GM18951 (cell line): Measurements from ENCODE around the gene APOA5.

Experiments used
- POLR2A ChIP-seq: IDR thresholded peaks from 4 replicates; pipeline ENCODE4 v1.6.1; 2011; ENCODE audit warnings: mild to moderate bottlenecking; ENCODE audit not compliant: insufficient read length, insufficient read depth; ENCODE audit errors: extremely low read depth
- in situ Hi-C: fragments of 300-500 bp; cut with MboI; formaldehyde crosslinking; loops from one replicate; pipeline ENCODE4 v1.12.0; 2022; ENCODE audit warnings: low sequenced_read_pairs, mixed read lengths, inconsistent platforms; ENCODE audit not compliant: unreplicated experiment

APOA5 gene

DNA sequence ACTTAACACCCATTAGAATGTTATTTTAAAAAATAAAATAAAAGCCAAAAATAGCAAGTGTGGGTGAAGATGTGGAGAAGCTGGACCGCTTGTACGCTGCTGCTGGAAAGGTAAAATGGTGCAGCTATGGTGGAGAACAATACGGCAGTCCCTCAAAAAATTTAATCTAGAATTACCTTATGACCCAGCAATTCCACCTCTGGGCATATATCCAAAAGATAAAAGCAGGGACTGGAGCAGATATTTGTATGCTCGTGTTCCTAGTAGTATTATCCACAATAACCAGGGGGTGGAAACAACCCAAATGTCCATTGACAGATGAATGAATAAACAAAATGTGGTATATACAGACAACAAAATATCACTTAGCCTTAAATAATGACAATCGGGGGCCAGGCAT is 6.1 kb upstream of the APOA5 start:
- no peak for TF ChIP-seq POLR2A
- in situ Hi-C loops, result no loop called here

DNA sequence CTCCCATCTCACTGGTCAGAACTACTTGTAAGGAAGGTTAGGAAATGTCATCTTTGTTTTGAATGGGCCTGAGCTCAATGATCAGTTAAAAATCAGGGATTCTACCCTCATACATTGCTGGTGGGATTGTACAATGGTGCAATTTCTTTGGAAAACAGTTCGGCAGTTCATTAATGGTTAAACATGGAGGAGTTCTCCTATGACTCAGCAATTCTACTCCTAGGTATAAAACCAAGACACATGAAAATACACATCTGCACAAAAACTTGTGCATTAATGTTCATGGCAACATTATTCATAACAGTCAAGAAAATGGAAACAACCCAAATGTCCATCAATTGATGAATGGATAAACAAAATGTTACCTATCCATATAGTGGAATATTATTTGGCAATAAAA is 4.9 kb upstream of the APOA5 start:
- TF ChIP-seq POLR2A, result no peak
- in situ Hi-C loops, result no loop called here

DNA sequence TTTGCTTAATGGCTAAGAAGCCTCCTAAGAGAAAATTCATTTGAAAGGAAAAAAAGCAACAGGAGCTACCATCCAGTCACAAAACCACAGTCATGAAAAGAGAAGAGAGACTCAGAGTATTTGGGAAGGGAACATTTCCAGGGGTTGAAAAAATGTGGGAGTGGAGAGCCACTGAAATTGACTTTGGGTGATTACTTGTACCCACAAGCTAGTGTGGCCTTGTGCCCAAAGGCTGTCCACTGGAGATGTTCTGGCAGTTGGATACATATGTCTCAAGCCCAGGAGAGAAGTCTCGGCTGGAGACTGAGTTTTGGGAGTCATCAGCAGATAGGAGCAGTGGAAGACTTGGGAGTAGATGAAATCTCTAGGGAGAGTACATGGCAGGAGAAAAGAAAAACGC is 3.2 kb upstream of the APOA5 start:
- in situ Hi-C loops, result no loop called here
- TF ChIP-seq POLR2A, result no peak

DNA sequence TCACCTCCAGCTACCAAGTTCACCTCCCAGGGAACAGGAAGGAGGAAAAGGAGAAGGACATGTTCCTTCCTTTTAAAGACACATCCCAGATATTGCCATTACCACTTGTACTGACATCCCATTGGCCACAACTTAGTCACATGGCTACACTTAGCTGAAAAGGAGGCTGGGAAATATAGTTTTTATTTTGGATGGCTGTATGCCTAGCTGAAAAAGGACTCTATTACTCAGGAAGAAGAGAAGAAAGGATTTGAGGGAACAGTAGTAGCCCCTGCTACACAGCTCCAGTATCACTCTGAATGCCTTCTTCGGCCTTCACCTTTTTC is 2.1 kb upstream of the APOA5 start:
- TF ChIP-seq POLR2A, result no peak
- in situ Hi-C loops, result no loop called here

DNA sequence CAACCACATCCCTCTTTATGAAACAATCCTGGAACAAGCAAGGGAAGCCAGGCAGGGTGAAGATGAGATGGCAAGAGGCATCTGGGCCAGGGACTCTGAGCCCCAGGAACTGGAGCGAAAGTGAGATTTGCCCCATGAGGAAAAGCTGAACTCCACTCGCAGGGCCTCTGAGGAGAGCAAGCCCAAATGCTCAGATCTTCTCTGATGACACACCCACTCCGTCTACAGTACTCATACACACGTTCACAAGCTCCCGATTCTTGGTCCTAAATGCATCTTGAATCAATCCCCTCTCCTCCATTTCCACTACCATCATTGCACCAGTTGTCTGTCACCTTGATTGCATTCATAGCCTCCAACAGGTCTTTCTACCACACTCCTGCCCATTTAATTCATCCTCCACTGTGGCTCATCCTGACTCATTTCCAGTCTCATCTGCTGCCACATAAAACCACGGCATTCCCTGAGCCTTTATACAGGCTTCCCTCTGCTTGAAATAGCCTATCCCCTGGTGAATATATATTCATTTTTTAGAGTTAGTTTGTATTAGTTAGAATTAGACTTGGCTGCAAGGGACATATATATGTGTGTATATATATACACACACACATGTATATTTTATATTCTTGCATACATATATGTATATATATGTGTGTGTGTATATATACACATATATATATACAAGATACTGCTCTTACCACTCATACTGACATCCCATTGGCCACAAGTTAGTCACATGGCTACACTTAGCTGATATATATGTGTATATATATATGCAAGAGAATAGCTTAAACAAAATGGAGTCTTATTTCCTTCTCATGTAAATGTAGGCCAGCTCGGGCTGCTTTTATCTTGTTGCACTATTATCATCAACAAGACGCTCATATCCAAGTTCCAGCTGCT is 1.4 kb upstream of the APOA5 start:
- no peak for TF ChIP-seq POLR2A
- in situ Hi-C loops, result no loop called here

DNA sequence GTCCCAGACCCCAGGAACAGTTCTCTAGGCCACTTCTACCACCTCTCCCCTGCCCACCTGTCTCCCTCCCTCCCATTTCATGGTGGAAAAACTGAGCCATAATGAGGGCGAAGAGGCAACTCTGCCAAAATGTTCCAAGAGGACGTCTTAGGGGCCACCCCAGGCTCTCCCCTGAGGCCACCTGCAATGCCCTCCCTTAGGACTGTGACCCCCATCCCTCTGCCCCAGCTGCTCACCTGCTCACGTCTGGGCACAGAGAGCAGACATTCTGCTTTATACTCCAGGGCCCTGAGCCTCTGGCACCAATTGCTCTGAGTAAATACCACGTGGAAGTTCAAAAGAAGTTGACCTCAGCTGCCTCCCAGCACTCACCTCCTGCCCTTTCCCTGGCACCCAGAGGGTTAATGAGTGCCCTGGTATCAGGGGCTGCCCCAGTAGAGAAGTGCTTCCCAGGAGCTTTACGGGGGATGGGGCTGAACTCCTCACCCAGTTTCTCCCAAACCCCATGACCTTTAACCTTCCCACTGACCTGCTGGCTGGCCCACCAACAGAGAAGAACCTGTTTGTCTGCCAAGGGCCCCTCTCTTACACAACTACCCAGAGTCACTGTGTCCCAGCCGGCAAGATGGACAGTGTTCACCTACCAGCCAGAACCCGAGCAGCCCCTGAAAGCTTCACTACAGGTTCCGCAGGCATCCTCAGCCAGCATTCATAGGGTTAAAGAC is 627 bp upstream of the APOA5 start:
- TF ChIP-seq POLR2A, result no peak
- in situ Hi-C loops, result no loop called here

DNA sequence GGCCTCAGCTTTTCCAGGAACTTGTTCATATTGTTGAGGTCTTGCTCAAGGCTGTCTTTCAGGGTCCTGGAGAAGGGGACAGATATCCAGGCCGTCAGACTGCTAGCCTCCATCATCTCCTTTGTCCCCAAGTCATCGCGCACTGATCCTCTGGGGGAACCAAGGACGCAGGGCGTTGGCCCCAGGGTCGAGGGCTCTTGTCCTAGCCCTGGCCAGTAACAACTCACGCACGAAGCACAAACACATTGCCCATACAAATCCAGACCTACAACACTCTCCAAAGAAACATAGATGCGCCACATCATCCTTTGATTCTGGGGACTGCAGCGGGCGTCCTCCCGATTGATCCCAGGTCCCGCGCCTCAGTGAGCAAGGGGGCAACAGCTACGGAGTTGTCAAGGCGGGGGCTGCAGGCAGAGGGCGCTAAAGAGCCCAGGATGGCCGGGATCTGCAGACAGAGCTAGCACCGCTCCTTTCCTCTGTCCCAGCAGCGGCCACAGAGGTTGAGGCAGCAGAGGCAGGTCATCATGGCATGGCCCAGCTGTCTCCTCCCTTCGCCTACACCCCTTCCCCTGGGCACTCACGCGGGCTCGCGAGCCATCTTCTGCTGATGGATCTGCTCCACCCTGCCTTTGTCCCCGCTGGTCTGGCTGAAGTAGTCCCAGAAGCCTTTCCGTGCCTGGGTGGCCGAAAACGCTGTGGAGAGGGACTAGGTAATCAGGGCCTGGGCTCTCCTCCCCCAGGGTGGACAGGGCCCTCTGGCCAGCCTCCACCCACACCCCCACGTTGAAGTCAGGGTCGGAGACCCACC is 472 bp downstream of the APOA5 start:
- in situ Hi-C loops, result no loop called here
- TF ChIP-seq POLR2A, result no peak

DNA sequence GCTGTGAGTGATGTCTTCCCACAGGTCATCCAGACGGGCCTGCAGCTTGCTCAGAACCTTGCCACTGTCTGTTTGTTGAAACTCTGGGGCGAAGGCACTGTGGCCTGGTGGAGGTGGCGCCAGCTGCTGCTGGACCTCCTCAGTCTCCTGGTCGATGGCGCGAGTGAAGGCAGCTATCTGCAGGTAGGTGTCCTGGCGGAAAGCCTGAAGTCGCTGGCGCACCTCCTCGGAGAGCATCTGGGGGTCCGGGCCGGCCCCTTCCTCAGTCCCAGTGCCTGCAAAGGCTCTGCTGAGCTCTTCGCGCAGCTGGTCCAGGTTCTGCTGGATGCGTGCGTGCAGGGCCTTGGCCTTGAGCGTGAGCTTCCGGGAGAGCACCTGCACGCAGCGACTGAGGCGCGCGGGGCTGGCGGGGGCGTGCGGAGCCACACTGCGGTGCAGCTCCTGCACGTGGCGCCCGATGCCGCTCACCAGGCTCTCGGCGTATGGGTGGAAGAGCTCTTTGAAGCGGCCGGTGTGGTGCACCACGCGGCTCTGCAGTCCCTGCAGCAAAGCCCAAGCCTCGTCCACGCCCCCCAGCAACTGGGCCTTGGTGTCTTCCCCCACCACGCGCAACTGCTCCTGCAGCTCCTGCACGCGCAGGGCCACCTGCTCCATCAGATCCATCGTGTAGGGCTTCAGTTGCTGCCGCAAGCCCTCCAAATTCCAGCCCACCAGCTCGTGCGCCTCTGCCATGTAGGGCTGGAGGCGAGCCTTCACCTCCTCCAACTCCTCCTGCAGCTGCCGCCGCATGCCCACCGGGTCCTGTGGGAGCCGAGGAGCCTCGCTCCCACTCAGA is 1.3 kb downstream of the APOA5 start:
- in situ Hi-C loops, result no loop called here
- no peak for TF ChIP-seq POLR2A

DNA sequence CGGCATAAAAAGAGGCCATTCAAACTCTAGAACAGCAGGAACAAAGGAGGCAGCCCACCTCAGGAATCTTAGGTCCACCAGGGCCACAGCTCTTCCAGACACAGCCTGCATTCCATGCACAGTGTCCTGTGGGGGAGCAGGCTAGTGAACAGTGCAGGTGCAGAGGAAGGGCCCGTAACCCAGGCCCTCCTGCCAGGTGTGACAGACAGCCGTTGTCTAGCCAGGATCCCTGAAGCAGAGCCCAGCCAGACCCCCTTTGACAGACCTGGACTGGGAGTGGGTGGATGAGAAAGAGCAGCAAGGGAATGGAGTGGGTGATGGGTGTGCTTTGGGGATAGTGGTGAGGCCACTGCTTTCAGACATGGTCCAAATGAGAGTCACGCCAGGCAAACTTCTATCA is 2.7 kb downstream of the APOA5 start:
- in situ Hi-C loops, result no loop called here
- TF ChIP-seq POLR2A, result no peak

DNA sequence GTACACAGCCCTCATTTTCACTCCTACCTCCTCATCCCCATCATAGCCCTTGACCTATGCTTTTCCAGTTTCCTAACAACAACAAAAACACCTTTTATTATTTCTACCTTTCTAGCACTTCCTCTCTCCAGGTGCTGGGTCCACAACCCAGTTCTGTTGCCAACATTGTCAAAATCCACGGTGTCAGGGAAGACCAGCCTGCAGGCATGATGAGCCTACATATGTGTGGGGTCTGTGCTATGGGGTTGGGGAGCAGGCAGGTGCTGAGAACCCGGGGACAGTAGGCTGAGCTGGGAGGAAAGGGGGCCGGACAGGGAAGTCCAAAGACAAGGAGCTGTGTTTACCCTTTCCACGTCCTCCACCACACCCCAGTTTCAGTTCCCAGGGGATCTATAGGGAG is 3.1 kb downstream of the APOA5 start:
- no peak for TF ChIP-seq POLR2A
- in situ Hi-C loops, result no loop called here

DNA sequence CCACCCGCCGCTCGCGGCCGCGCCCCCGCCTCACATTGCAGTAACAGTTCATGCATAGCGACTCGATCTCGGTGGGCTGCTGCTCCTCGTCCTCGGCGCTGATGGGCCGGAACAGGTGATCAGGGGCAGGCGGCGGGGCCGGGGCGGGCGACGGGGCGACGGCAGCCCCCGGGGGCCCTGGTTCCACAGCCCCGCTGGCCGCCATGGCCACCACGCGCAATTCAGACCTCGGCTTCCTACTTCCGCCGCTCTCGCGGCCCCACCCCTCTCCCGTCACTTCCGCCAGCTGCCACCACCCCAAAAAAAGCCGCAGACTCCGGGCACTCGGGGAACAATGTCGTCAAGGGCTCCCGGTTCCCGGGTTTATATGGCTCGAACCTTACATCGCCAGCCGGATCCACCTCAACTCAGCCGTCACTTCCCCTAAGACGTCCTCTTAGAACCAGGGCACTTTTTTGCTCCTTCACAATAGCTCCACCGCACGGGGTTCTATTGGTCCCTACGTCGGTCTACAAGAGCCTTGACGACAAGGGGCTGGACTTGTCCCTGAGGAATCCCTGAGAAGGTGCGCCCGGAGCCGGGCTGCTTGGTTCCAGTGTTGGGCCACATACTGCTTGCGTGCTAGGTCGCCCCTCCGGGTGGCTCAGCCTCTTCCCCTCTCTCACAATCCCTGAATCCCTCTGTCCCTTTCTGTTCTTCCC is 3.7 kb downstream of the APOA5 start, which contains the start of gene ZPR1:
Gene ZPR1, minus strand, starts transcription at position 238 of the 701 bp plus-strand sequence. Its CDS starts 33 bp downstream, at position 205.
- in situ Hi-C loops, result no loop called here
- TF ChIP-seq POLR2A, result peak; percentile 88

DNA sequence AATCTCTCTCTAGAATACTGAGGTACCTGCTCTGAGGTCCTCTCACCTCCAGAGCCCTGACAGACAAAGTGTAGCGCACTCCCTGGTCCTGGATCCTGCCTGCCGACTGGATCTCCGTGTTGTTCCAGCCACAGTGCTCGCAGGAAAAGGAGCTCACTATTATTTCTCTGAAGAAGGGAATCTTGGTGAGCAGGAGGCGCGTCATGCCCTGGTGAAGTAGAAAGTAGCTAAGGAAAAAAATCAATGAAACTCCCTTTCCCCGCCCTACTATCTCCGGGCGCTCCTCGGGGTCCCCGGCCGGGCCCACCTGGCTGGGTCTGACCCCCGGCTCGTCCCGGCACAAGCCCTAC is 4.3 kb downstream of the APOA5 start:
- in situ Hi-C loops, result no loop called here
- no peak for TF ChIP-seq POLR2A
